Smooth muscle cell of the brain vasculature (primary cell): ENCODE measurements around the gene LRRN3.

Source experiments
- DNase-seq: peaks from one replicate; pipeline ENCODE4 v3.0.0-alpha.2; 2012; ENCODE audit warnings: low read depth, low spot score

LRRN3 gene

DNA sequence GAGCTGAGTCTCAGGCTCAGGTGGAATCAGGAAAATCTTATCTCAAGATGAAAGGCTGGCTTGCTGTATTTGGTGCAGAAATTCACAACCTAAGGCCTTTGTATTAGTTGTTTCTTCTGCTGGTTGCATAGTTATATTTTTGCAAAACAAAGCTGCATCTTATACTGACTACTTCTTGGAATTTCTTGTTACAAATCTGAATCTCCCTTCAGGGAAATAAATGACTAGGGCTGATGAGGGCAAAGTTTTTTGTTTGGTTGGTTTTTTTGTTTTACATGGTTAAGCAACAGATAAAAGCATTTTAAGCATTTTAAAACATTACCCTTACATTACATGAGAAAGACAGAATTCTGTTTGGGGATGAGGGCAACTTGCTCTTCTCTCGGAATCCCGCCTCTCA, 13.9 kb upstream of the LRRN3 start:
- no peak for DNase-seq

DNA sequence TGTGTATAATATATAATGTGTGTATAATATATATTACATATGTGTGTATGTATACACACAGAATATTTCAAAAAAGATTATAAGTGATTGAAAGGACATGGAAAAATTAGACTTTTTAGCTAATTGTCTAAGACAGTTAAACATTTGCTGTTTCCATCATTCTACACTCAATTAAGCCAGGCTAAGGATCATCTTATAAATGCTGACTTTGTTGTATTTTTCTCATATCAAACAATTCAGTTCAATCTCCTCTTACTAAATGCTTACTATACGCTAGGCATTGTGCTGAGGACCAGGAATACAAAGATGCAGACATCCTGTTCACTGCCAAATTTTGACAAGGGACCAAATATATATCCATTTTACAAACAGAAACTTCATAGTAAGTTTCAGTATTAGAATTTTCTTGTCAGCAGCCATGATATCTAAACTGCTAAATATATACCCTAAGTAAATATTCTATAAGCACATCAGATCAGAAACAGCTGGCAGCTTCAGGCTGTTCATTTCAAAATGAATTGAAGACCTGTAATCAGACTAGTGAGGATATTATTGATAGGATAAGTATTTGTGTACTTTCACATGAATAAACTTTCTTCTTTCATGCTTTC, 10.3 kb upstream of the LRRN3 start:
- no peak for DNase-seq

DNA sequence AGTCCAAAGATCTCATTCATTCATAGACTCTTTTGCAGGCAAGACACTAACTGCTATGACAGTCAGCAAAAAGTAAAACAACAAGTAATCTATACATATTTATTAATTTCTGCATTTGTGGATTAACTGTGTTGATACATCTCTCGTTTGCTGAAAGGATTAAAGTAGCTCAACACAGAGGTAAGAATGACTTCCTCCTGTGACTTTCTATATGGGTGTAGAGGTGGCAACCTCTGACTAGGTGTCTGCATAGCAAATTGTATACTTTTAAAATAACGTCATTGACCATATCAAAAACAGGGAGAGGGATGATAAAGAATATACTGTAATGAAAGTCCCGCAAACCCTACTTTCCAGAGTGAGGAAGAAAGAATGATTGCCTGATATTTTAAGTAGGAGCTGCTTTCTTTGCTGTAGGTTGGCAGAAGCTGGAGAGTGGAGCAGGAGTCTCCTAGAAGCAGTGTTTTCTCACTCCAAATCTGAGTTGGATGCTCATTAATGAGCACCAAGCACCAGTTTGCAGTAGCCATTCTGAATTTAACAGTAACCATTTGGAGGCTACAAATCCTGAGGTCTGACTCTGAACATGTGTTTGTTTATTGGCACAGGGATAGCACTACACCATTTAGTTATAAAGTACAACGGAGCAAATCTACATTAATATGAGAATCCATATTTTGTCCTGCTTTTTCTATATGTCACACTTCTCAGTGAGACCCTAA, 9.2 kb upstream of the LRRN3 start:
- DNase-seq: no peak

DNA sequence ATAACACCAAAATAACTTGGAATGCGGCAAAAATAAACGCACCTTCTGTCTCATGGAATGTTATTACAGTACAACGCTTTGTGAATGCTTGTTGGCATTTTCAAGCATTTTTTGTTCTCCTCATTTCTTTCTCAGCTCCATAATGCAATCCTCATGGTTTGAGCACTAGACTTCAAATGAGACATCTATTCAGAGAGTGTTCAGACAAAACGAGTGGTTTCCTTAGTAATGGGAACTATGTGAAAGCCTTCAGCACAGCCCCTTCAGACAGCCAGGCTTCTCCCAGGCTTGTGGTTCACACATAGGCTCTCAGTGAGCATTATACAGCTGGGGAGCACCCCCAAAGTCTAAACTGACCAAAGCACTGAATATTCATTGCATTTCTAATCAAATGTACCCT, 8.6 kb upstream of the LRRN3 start:
- no peak for DNase-seq

DNA sequence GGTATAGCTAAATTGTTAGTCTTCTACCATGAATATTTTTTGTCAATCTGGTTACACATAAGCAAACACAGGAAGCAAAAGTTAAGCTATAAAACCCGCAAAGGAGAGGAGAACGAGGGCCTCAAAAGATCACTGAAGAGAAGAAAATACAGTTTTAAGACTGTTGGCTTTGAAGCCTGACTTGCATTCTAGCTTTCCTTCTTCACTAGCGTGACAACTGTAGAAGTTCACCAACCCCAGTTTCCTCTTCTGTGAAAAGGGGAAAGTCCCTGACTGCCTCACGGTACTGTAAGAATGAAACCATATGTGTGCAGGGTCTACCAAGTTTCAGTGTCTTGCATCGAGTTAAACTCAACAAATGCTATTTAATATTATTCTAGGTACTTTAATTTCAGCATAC, 7.5 kb upstream of the LRRN3 start:
- DNase-seq: no peak

DNA sequence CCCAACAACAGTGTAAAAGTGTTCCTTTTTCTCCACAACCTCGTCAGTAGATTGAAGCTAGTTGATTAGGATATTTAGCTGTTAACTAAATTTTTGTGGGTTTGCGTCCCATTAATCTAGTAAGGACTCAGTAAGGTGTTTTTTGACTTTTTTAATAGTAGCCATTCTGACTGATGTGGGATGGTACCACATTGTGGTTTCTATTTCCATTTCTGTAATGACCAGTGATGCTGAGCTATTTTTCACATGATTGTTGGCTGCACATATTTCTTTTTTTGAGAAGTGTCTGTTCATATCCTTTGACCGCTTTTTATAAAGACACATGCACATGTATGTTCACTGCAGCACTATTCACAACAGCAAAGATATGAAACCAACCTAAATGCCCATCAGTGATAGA, 5.6 kb upstream of the LRRN3 start:
- no peak for DNase-seq

DNA sequence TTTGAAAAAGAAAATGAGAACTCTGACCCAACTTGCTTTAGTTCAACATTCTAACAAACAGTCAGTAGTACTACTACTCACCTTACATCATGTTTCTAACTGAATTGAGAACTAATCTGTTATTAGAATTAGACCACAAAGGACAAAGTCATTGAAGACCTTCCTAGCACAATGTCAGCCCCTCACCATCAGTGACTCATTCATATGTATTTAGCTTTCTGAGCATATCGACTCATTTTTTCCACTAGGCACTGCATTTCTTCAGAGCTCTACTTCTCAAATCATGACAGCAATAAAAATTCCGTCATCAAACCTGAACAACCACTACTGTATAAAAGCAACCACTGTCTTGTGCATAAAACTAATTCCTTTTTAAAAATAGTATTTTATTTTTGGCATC, 4.4 kb upstream of the LRRN3 start:
- no peak for DNase-seq

DNA sequence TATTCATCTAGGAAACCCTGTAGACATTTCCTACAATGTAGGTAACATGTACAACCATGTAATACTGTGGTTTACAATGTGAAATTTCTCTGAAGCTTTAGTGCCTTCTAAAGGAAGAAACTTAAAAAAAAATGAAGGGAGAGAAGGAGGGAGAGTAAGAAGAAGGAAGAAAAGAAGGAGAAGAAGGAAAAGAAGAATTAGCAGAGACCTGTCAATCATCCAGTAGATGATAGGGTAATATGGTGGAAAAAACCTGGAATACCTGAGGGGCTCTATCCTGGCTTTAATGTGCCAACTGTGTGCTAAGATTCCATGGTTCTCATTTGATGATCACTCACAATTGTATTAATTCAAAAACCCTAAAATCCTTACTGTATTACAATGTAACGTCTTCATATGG, 2.6 kb upstream of the LRRN3 start:
- no peak for DNase-seq

DNA sequence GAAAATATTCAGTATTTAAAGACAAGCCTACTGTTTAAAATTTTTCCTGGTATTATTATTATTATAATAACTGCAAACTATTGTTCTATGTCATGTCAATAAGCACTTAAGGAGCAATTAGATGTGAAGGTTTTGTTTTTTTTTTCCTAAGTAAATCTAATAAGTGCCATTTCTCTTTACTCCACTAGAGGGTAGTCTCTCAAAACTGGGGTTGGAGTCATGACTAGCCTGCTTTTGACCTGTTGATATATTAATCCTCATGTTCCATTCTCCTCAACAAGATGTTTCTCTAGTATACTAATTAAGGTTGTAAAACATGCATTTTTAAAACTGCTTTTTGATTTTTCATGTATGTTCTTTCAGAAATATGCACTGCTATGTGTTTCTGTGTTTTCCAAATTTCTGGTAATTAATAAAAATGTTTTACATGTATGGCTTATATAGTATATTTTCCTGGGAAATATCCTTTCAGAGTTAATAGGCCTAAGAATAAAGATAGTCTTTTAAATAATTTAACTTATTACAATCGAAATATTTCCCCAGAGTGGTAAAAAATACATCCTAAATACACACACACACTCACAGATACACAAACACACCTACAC, 1.0 kb upstream of the LRRN3 start:
- DNase-seq: no peak

DNA sequence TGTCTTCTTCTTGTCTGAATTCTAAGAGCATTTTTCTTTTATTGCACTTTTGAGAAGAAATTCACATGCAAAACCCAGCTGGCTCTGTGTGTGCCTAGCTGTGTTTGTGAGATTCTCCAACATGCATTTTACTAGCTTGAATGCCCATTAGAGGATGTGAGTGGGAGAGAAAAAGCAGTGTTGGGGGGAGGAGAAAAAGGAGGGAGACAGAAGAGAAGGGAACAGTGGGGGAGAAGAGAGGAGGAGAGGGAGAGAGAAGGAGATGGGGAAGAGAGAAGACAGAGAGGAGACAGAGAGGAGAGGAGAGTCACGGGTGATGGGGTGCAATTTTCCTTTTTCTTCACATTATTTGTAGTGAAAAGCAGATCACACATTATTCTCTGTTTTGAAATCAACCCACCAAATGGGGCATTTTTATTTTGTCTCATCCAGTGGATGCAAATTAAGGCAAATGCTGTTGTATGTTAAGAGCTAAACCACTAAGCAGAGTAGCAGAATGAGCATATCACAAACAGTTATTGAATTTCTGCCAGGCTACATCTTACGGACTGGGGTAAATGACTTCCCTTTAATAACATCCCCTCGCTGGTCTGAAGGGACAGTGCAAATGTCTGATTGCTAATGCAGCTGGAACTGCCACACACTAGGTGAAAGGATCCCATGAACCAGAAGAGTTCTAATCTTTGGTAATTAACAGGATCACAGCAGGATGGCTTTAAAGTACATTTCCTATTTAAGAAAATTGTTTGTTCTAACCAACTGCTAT, 849 bp downstream of the LRRN3 start:
- no peak for DNase-seq

DNA sequence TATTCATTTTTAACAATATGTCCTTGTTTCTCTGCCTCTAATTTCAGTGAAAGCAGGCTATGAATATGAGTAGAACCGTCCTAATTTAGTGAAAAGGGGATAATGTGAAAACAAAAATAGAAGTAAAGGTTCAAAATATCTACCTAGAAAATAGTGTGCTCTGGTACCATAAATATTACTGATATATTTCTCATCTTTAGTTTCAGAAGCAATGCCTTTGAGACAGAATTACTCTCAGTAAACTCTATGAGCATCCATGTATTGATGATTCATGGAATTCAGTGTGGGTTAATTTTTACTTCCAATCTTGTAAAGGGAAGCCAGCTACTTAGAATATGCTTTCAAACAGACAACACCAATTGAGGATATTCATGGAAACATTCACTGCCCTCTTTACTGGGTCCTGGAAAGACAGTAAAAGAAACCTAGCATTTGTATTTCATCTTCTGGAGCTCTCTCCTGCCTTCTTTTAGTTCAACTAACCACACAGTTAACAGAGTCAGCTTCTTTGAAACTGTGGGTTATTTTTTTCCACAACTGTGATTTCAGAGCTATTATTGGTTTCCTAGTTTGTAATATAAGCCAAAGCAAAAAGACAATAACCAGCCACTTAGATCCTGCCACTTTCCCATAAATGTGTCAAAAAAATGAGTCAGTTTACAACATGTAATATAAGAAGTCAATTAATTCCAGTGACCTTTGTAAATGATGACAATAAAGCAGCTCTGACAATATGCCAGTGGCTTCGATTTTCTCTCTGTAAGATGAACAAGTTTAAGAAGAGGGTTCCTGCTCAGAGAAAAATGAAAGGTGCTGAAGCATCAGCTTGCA, 1.7 kb downstream of the LRRN3 start:
- no peak for DNase-seq

DNA sequence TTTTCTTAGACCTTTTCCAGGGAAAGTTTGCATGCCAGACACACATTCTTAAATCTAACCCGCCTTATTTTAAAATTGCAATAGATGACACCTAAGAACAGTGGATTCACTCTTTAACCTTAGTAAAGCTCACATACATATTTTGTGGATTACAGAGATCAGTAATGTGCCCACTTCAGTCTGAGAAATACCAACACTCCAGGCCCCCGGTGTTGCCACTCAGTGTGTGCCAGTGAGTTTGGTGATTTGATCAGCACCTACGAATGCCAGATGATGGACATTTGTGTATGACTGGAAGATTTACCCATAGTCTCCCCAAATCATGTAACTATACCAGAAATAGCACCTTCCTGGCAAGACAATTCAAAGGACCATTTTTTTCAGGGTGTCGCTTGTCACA, 2.6 kb downstream of the LRRN3 start:
- DNase-seq: no peak

DNA sequence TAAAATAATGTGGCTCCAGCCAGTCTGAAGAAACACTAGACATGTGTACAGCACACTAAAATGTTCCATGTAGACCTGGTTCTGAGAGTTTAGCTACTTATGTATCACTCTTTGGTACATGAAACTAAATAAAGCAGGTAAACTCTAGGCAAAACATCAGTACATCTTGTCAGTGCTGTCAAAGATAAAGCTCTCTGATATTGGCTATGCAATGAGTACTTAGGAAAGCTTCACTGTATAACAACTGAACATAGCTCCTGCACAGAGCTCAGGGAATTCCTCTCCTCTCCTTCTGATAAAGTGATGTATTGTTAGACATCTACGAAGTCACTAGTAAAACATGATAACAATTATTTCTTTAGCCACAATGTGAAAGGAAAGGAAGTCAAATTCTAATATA, 3.5 kb downstream of the LRRN3 start:
- no peak for DNase-seq

DNA sequence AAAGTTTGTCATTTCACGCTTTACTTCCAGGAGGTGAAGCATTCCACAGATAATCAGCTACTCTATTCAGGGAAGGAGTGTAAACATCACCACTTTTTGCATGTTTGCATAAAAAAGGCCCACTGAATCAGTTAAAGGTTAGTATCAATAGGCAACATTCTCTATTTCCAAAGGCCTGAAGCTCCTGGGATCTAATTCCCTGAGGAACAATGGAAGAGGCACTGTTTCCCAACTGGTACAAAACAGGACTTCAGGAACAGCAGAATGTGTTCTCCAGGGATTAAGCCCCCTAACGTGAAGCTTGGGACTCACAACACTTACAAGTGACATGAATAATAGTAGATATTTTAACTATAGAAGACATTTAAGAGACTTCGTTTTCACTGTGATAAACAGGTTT, 6.1 kb downstream of the LRRN3 start:
- no peak for DNase-seq

DNA sequence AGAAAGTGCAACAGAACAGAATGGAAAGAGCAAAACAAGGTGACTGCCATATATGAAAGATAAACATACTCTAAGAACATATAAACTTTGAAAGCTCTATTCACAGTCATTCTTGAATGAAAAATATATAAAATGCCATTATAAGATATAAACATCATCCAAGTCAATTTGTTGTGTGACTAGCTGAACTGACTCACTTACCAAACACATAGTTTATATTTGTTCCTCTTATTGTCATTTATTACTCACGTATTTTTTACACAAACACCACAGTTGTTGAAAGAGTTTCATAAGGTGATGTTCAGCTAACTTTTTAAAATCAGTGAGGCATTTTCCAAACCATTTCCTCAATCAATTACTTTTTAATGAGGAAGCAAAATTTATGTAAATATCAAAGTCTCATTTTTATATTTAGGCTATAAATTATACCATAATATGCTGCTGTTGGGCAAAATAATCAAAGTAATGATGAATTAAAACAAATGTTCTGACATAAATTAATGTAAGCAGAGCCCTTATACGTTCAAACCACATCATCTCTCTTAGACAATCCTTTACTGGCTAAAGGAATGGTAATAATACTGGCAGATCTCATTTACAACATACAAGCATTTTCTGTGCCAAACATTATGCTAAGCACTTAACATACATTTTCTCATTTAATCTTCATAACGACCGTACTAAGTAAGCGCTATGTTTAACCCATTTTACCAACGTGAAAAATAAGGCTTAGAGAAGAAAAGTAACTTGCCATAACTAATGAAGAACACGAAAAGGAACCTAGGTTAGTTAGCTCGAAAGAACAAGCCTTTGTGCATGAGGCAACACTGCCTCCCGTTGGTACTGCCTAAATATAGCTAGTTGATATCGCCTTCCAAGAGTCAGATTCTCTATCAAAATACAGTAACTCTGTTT, 7.3 kb downstream of the LRRN3 start:
- DNase-seq: no peak

DNA sequence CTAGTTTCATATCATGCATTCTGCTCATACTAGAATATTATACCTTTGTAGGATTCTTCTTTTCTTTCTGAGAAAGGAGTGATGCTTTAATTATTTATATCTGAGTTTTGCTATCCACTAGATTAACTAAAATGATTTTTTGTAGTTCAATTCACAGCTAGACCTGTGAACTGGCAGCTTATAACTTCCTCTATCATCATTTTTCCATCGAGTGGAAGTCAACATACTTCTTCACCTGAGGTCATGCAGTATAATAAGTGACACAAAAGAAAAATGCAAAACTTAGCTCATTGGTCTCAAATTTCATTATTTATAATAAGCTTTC, 8.0 kb downstream of the LRRN3 start:
- no peak for DNase-seq

DNA sequence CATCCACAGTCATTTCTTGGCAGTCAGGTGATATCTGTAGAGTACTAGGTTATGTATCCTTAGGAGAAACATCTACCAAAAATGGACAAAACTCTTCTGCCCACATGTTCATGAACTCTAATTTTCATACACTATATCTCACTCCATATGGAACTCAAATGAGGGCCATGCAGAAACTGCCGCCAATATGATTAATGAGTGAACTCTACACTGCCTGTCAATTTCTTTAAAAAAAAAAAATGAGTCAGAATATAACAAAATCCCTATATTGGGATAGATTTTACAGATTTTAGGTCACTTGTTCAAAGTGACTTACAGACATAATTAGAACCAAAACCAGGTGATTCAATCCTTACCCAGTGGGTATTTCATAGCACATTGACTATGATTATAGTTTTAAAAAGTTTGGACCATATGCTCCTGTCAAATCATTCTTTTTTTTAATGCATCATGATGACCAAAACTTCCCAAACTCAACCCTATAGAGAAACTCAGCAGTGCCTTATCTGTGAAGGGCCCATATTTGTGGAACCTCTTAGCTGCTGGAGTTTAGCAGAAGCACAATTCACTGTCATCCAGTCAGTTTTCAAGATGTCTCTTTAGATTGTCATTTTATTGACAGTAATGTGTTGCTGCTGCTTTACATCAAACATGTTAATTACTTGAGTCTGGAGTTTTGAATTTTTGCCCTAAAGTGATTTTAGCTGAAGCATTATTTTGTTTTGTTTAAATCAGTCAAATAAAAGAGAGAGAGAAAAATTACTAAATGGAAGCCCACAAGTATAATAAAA, 11.1 kb downstream of the LRRN3 start:
- no peak for DNase-seq

DNA sequence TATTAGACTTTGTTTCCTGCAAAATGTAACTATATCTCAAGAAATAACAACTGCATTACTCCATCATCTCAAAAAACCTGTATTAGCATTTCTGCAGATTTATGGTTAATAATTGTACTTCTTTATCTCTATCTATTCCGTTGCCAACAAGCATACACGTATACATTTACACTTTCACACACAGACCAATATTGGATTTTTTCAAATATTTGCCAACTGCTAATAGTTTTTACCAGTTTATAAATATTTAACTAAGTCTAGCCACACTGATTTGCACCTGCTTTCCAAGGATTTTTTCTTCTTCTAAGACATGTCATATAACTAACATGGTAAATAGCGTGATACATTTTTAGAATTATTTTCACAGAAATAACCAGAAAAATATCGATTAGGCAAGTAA, 12.2 kb downstream of the LRRN3 start:
- DNase-seq: no peak

DNA sequence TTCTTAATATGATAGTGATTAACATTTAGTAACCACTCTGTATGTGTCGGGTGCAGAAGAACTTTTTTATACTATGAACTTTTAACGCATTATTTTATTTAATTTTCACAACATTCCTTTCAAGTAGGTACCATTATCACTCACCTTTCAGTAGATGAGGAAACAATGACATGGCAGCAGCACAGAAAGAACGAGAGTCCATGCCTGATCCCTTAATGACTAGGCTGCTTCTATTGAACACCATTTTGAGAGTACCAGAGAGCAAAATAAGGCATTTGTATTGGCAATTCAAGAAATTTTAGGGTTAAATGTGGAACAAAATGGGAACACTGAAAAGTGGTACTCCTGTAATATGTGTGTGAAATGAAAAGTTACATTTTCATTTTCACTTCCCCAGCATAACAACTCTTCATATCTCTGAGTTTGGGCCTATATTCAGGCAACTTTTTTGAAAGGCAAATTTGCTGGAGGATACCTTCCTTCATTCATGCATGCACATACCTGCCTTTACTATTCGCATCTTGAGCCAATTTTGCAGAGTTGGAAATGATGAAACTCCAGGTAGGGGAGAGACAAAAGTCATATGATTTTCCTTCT, 12.8 kb downstream of the LRRN3 start:
- no peak for DNase-seq

DNA sequence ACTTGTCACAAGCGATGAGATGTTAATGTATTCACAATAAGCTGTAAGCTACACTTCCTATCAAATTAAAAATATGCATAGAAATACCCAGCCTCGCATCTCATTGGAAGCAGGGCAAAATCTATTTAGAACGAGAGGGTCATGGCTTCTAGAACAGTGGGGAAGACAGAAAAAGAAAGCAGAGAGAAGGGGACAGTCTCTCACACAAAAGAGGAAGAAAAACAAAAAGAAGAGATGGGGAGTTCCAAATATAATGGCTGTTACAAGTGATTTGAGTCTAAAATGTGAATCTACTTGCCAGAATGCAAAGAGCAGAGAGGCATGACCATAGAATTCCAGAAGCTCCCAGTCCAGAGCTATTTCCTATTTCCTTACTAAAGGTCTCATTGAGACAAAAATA, 13.8 kb downstream of the LRRN3 start:
- DNase-seq: no peak
